ENCODE measurements around the gene GPR39.

The GPR39 gene

DNA sequence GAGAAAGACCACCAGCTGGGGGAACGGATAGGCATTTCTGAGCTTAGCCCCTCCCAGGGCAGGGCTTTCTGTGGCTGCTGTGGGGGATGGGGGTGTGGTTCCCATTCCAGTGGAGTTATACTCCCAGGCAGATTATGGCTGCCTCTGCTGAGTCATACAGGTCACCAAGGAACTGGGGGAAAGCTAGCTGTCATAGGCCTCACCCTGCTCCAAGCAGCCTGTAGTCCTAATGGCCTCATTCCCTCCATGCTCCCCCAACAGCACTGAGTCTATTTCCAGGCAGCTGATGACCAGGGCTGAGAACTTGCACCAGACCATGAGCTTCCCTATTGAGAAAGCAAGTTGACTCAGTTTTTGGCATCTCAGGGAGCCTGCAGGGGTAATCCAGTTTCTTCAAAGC, 87.1 kb downstream of the GPR39 start:
- H3K4me1 ChIP-seq: no peaks in the 10 kb centered on the region
- H3K4me3 ChIP-seq: no peak overlapping the region
- H3K36me3 ChIP-seq: no peaks in the 10 kb centered on the region
- intact Hi-C loops (cut with DNase I; ENCODE audit: low total_unique reads): no loop called here
- H3K27ac ChIP-seq: no peak overlapping the region
- no peaks in the 10 kb centered on the region for H3K27me3 ChIP-seq
- TF ChIP-seq, protein P1, sequence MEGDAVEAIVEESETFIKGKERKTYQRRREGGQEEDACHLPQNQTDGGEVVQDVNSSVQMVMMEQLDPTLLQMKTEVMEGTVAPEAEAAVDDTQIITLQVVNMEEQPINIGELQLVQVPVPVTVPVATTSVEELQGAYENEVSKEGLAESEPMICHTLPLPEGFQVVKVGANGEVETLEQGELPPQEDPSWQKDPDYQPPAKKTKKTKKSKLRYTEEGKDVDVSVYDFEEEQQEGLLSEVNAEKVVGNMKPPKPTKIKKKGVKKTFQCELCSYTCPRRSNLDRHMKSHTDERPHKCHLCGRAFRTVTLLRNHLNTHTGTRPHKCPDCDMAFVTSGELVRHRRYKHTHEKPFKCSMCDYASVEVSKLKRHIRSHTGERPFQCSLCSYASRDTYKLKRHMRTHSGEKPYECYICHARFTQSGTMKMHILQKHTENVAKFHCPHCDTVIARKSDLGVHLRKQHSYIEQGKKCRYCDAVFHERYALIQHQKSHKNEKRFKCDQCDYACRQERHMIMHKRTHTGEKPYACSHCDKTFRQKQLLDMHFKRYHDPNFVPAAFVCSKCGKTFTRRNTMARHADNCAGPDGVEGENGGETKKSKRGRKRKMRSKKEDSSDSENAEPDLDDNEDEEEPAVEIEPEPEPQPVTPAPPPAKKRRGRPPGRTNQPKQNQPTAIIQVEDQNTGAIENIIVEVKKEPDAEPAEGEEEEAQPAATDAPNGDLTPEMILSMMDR (IDR thresholded peaks at IDR 0.05): no peak
- DNase-seq: no peak
- H3K9me3 ChIP-seq: peaks cover 0 to 20% (median 0%) of the 10 kb centered on the region in 3 donors

DNA sequence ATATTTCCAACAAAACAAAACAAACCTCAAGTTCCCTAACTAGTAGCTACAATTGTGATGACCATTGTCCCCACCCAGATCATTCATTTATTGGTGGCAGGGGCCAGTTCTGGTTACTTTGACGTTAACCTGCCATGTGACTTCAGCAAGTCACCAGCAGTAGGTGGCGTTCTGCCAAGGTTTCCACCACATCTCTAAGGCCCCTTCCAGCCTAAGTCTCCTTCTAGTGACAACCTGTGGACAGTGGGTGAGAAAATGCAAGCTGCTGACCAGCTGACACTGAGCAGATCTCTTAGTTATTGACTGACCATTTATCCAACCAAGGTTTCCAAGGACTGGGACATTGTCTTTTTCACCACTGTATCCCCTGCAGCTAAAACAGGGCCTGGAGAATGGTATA, 98.4 kb downstream of the GPR39 start:
- H3K27me3 ChIP-seq: no peaks in the 10 kb centered on the region
- DNase-seq: no peak
- intact Hi-C loops (cut with DNase I; ENCODE audit: low total_unique reads): no loop called here
- H3K36me3 ChIP-seq: no peaks in the 10 kb centered on the region
- TF ChIP-seq, protein P1 (IDR thresholded peaks at IDR 0.05): no peak
- no peaks in the 10 kb centered on the region for H3K4me1 ChIP-seq
- no peaks in the 10 kb centered on the region for H3K9me3 ChIP-seq
- H3K4me3 ChIP-seq: no peak overlapping the region
- H3K27ac ChIP-seq: no peak overlapping the region

DNA sequence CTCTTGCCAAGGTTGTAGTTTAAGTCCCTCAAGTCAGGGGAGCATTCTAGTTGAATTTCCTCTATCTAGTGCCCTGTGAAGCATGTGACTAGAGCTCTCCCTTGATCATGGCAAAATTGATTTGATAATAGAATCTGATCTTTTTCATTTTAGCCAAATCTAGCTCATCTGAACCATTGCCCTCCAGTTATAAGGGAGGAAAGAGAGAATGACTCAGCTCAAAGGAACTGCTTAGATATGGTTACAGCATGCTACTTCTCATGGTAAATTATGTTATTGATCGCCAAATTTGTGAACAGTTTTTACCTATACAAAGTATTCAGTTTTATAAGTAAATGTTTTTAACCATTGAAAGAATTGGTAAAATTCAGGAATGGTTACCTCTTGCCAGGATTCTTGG, 100.8 kb downstream of the GPR39 start:
- TF ChIP-seq, protein P1 (IDR thresholded peaks at IDR 0.05): no peak
- intact Hi-C loops (cut with DNase I; ENCODE audit: low total_unique reads): no loop called here
- Histone ChIP-seq H3K9me3 (no peaks in the 10 kb centered on the region), H3K27ac (no peak overlapping the region), H3K36me3 (no peaks in the 10 kb centered on the region), H3K4me1 (no peaks in the 10 kb centered on the region), H3K4me3 (no peak overlapping the region), H3K27me3 (no peaks in the 10 kb centered on the region)
- DNase-seq: no peak

DNA sequence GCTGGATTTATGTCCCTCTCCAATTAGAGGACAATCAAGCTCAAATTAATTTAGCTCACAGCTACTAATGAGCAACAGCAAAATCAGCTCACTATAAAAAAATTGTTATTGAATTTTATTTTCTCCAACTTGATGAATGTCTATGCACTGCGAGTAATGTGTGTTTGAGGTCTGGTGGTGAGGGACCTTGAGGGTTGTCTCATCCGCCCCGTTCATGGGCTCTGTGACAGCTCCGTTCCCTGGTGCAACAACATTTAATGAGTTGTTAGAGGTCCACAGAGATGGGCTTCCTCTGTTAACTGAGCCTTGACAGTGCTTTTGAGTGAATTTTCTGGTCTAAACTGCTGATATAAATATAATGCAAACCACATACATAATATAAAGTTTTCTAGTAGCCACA, 101.7 kb downstream of the GPR39 start:
- intact Hi-C loops (cut with DNase I; ENCODE audit: low total_unique reads): no loop called here
- H3K36me3 ChIP-seq: no peaks in the 10 kb centered on the region
- H3K4me1 ChIP-seq: no peaks in the 10 kb centered on the region
- no peak overlapping the region for H3K4me3 ChIP-seq
- TF ChIP-seq, protein P1 (IDR thresholded peaks at IDR 0.05): no peak
- DNase-seq: no peak
- no peaks in the 10 kb centered on the region for H3K27me3 ChIP-seq
- no peaks in the 10 kb centered on the region for H3K9me3 ChIP-seq
- no peak overlapping the region for H3K27ac ChIP-seq

DNA sequence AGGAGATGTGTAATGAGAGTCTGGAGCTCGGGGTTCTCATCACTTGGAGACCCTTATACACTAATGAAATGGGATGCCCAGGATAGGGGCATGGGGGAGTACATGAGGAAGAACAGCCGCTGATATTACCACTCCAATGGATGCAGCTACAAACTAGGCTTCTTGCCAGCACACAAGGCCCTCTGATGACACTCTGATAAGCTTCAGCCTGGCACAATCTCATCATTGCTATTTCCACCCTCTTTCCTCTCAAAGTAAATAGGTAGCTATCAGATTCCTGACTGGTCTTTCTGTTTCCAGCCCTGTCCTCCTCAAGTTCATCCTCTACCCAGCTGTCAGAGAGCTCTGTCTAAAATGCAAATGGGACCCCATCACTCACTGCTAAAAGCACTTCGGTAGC, 103.0 kb downstream of the GPR39 start:
- no peak overlapping the region for H3K27ac ChIP-seq
- no peak for DNase-seq
- no peaks in the 10 kb centered on the region for H3K4me1 ChIP-seq
- no peaks in the 10 kb centered on the region for H3K27me3 ChIP-seq
- no peaks in the 10 kb centered on the region for H3K9me3 ChIP-seq
- intact Hi-C loops (cut with DNase I; ENCODE audit: low total_unique reads): no loop called here
- H3K36me3 ChIP-seq: no peaks in the 10 kb centered on the region
- TF ChIP-seq, protein P1 (IDR thresholded peaks at IDR 0.05): no peak
- no peak overlapping the region for H3K4me3 ChIP-seq

DNA sequence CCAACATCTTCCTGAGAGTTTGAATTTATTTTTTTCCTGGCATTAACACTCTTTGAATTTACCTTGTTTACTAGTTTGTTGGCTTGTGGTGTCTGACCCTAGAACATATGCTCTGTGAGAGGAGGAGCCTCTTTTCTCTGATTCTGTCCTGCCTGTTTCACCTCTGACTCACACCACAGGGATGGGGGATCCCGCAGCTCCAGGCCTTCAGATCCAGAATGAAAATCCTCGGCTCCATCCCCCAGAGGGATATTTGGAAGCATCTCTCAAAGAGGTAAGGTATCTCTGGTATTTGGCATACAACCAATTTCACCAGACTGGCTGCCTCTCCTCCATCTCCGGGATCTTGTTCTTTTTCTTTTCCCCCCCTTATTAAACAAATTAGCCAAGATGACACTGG, 104.7 kb downstream of the GPR39 start:
- Histone ChIP-seq H3K4me3 (no peak overlapping the region), H3K9me3 (no peaks in the 10 kb centered on the region), H3K4me1 (no peaks in the 10 kb centered on the region), H3K27me3 (no peaks in the 10 kb centered on the region), H3K27ac (no peak overlapping the region), H3K36me3 (no peaks in the 10 kb centered on the region)
- intact Hi-C loops (cut with DNase I; ENCODE audit: low total_unique reads): no loop called here
- no peak for DNase-seq
- TF ChIP-seq, protein P1 (IDR thresholded peaks at IDR 0.05): no peak

Measured in tibial artery (tissue), 4 donors.